AG09319 (cell line): ENCODE results near the gene KMT5B.

Experiments
- DNase-seq: peaks from one replicate; pipeline ENCODE4 v3.0.0-alpha.2; 2010; ENCODE audit warnings: low read depth; ENCODE audit errors: extremely low read depth
- CTCF ChIP-seq: IDR thresholded peaks from 2 replicates; pipeline ENCODE4 v1.5.1; 2011; ENCODE audit warnings: low read depth, mild to moderate bottlenecking, inconsistent platforms, low read length, moderate library complexity

Gene KMT5B

GRCh38 chr11:68149417-68149816, 63.7 kb downstream of the KMT5B start:
- no peak for DNase-seq
- no peak for TF ChIP-seq CTCF

- no peak for DNase-seq
- TF ChIP-seq CTCF = no peak
Measured at GRCh38 chr11:68148879-68149278, 64.2 kb downstream of the KMT5B start.

GRCh38 chr11:68148071-68148805, 64.9 kb downstream of the KMT5B start:
- DNase-seq = no peak
- no peak for TF ChIP-seq CTCF

GRCh38 chr11:68146704-68147474, 66.2 kb downstream of the KMT5B start:
- TF ChIP-seq CTCF = no peak
- DNase-seq = no peak

- no peak for DNase-seq
- no peak for TF ChIP-seq CTCF
Measured at GRCh38 chr11:68146010-68146540, 67.0 kb downstream of the KMT5B start.

GRCh38 chr11:68145120-68145866, 67.8 kb downstream of the KMT5B start:
- DNase-seq = no peak
- no peak for TF ChIP-seq CTCF

GRCh38 chr11:68143310-68143689, 69.8 kb downstream of the KMT5B start:
- DNase-seq = no peak
- no peak for TF ChIP-seq CTCF
